ENCODE results near the gene ARV1. TPM values are rescaled to one million over a fixed set of nuclear protein-coding genes. Genes with fewer than 3 reads are reported as not detected.

The ARV1 gene
- total and polyA plus RNA-seq, 2 of the 13 experiments (the other 11 are each of a cell fraction or from before 2014, with no cell fraction given), result 13.0 to 15.2 TPM

DNA sequence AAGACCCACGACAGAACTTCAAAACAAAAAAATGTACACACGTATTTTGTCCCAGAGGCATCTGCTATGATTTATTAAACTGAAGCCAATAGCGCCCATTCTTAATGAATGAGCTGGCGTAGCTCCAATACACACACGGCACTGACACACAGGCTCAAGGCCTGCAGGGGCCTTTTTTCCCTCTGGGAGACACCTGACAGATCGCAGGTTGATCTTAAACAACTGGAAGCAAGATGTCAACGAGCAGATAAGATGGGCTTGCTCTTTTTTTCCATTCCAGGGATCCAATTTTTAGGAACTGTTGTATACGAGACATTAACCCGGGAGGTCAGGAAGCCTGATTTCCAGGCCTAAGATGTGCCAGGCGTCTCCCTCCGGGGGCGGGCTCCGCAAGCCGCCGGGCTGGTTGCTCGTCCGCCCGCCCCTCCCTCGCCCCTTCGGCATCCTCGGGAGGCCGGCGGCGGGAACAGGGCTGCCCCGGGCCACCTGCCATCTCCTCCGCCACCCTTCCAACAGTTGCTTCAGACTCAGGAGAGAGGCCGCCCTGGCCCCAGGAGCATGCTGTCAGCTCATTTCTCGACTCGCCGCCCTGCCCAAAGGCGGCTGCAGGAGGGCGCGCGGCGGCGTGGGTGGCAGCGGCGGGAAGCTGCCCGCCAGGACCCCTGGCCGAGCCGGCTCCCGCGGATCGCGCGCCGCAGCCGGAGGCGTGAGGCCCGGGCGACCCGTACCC is 968 bp upstream of the ARV1 start (continued):
- no peak for TF ChIP-seq MLX (CRISPR knock-in tag; IDR thresholded peaks at IDR 0.05)
- no peak for TF ChIP-seq MEIS2 (CRISPR knock-in tag; IDR thresholded peaks at IDR 0.05)
- peak; percentile 51; the same call in 1 of the 2 replicates for TF ChIP-seq ZFY (CRISPR knock-in tag; IDR thresholded peaks at IDR 0.05)
- TF ChIP-seq MXI1 (IDR thresholded peaks at IDR 0.05; ENCODE audit: borderline replicate concordance, low read depth, low read length), result no peak
- TF ChIP-seq SOX6 (IDR thresholded peaks at IDR 0.05), result no peak
- TF ChIP-seq SOX6 (CRISPR knock-in tag; IDR thresholded peaks at IDR 0.05), result peak; percentile 28; the same call in 1 of the 2 replicates
- no peak for TF ChIP-seq ZNF484 (CRISPR knock-in tag; IDR thresholded peaks at IDR 0.05; ENCODE audit: borderline replicate concordance, low read depth)
- TF ChIP-seq, protein P1, sequence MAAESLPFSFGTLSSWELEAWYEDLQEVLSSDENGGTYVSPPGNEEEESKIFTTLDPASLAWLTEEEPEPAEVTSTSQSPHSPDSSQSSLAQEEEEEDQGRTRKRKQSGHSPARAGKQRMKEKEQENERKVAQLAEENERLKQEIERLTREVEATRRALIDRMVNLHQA (CRISPR knock-in tag; IDR thresholded peaks at IDR 0.05), result no peak
- no peak for TF ChIP-seq TEAD2 (CRISPR knock-in tag; IDR thresholded peaks at IDR 0.05)
- no peak for TF ChIP-seq TBX2 (CRISPR knock-in tag; IDR thresholded peaks at IDR 0.05; ENCODE audit: borderline replicate concordance)
- no peak for TF ChIP-seq ZBTB1 (CRISPR knock-in tag; IDR thresholded peaks at IDR 0.05; ENCODE audit: borderline replicate concordance)
- TF ChIP-seq TARDBP (CRISPR knock-in tag; IDR thresholded peaks at IDR 0.05), result no peak
- TF ChIP-seq ZNF20 (CRISPR knock-in tag; IDR thresholded peaks at IDR 0.05), result no peak
- TF ChIP-seq, protein P2, sequence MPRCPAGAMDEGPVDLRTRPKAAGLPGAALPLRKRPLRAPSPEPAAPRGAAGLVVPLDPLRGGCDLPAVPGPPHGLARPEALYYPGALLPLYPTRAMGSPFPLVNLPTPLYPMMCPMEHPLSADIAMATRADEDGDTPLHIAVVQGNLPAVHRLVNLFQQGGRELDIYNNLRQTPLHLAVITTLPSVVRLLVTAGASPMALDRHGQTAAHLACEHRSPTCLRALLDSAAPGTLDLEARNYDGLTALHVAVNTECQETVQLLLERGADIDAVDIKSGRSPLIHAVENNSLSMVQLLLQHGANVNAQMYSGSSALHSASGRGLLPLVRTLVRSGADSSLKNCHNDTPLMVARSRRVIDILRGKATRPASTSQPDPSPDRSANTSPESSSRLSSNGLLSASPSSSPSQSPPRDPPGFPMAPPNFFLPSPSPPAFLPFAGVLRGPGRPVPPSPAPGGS (CRISPR knock-in tag; IDR thresholded peaks at IDR 0.05), result no peak
- TF ChIP-seq KLF13 (CRISPR knock-in tag; IDR thresholded peaks at IDR 0.05), result no peak
- no peak for TF ChIP-seq ZNF891 (CRISPR knock-in tag; IDR thresholded peaks at IDR 0.05)
- no peak for TF ChIP-seq NR1H2 (CRISPR knock-in tag; IDR thresholded peaks at IDR 0.05; ENCODE audit: borderline replicate concordance, low read depth)
- TF ChIP-seq ZNF75D (CRISPR knock-in tag; IDR thresholded peaks at IDR 0.05; ENCODE audit: borderline replicate concordance), result no peak
- no peak for TF ChIP-seq ZNF589 (CRISPR knock-in tag; conservative IDR thresholded peaks at IDR 0.05)
- TF ChIP-seq PATZ1 (CRISPR knock-in tag; IDR thresholded peaks at IDR 0.05), result 0 out of 2 replicates have a peak, but pooled peaks have one; percentile 29
- TF ChIP-seq ZBED4 (CRISPR knock-in tag; IDR thresholded peaks at IDR 0.05; ENCODE audit: borderline replicate concordance), result no peak

Measured in HepG2 (cell line).